ENCODE measurements around the gene UQCRHL. TPM values are rescaled to one million over a fixed set of nuclear protein-coding genes. Genes with fewer than 3 reads are reported as not detected.
"Not testable (repeated sequence)": the region's sequence is repeated elsewhere in the genome, so short reads cannot be mapped to it uniquely, and the experiment has no call there.

The UQCRHL gene
- total RNA-seq, 1 experiment from 2014 or later: 2.6 TPM

DNA sequence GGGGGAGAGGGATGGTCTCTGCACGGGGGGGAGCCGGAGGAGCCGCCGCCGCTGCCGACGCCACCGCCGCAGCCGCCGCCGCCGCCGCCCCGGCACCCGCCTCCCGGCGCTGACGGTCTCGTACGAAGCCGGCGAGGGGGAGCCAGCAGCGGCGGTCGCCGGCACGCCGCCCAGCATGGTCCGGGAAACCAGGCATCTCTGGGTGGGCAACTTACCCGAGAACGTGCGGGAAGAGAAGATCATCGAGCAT, 40.4 kb upstream of the UQCRHL start:
- POLR2A ChIA-PET: interaction anchor here (1.2 kb wide), 1 partner anchor 14 kb away, joined by 9 read pairs; no protein-coding TSS in a partner anchor
- in situ Hi-C loops (cut with HindIII; ENCODE audit: low pct_unique_long_range_greater_than_20kb, low sequenced_read_pairs): no loop called here
- peaks cover 37% of the 10 kb centered on the region for H3K4me1 ChIP-seq (ENCODE audit: control insufficient read depth, insufficient read depth, low read length)
- CTCF ChIA-PET: interaction anchor here (0.6 kb wide), 1 partner anchor 66 kb away, joined by 4 read pairs; no protein-coding TSS in a partner anchor
- intact Hi-C loops (cut with micrococcal nuclease; ENCODE audit: unreplicated experiment): no loop called here
- no TSS peak for BruUV-seq (replicated peaks)
- DNase-seq (ENCODE audit: low read depth, low spot score): no peak
- peaks cover 4% of the 10 kb centered on the region; the same call in 1 of the 2 replicates for H3K36me3 ChIP-seq (ENCODE audit: control insufficient read depth, insufficient read depth, low read length)
- no peaks in the 10 kb centered on the region for H3K9me3 ChIP-seq (ENCODE audit: control insufficient read depth, insufficient read depth, low read depth, low read length)
- H3K27me3 ChIP-seq (ENCODE audit: control insufficient read depth, insufficient read depth, low read length): no peaks in the 10 kb centered on the region
- peak overlapping the region; percentile 98 for H3K4me3 ChIP-seq (ENCODE audit: low read depth in 2 of 2, low read length in 2 of 2)
- H3K27ac ChIP-seq (ENCODE audit: low read length): peak overlapping the region; percentile 60; the same call in 1 of the 2 replicates
- TF ChIP-seq TCF7L2 (IDR thresholded peaks at IDR 0.05; ENCODE audit: low read depth, low read length) (no peak), SIN3A (IDR thresholded peaks at IDR 0.05; ENCODE audit: borderline replicate concordance, insufficient read depth, low read depth, low read length) (no peak), REST (IDR thresholded peaks at IDR 0.05; ENCODE audit: insufficient read depth in 1 of 2, low read depth in 2 of 2, low read length in 1 of 2) (no peak), POLR2AphosphoS5 (IDR thresholded peaks at IDR 0.05; ENCODE audit: low read depth, low read length) (no peak)
- TF ChIP-seq, protein P1, sequence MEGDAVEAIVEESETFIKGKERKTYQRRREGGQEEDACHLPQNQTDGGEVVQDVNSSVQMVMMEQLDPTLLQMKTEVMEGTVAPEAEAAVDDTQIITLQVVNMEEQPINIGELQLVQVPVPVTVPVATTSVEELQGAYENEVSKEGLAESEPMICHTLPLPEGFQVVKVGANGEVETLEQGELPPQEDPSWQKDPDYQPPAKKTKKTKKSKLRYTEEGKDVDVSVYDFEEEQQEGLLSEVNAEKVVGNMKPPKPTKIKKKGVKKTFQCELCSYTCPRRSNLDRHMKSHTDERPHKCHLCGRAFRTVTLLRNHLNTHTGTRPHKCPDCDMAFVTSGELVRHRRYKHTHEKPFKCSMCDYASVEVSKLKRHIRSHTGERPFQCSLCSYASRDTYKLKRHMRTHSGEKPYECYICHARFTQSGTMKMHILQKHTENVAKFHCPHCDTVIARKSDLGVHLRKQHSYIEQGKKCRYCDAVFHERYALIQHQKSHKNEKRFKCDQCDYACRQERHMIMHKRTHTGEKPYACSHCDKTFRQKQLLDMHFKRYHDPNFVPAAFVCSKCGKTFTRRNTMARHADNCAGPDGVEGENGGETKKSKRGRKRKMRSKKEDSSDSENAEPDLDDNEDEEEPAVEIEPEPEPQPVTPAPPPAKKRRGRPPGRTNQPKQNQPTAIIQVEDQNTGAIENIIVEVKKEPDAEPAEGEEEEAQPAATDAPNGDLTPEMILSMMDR (IDR thresholded peaks at IDR 0.05): no peak
- ATAC-seq: no peak

DNA sequence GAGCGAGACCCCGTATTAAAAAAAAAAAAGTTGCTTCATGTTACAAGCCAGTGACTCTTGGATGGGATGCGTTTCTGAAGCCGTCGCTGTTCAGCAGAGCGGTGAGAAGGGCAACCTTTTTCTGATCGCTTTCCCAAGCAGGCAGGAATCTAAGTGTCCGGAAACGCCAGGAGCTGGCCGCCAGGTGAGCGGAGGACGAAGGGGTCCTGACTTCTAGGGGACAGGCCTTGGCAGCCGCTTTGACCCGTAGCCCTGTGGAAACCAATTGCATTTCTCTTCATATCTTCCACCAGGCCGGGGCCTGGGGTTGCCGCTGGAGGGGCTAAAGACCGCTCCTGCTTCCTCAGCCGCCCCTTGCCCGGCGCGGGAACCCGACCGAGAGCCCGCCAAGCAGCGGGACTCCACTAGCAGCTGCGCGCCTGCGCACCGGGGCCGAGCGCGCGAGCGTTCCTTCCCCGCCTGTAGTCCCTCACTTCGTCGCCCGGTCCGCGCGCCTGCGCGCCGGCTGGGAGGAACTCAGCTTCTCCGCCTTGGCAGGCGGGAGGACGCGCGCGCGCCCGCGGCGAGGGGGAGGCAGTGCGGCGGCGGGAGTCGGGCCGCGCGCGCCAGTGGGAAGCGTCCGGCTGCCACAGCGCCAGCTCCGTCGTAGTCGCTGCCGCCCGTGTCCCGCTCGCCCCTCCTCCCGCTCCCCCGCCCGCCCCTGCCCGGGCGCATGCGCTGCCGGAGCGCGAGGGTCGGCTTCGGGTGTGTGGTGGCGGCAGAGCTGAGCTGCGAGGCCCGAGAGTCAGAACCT, 39.8 kb upstream of the UQCRHL start, which contains the start of gene SPEN:
TSS of gene SPEN (plus strand) at position 608 of the 793 bp plus-strand sequence. CDS start 361 bp downstream, outside the sequence.
- Histone ChIP-seq H3K4me3 (ENCODE audit: low read depth in 2 of 2, low read length in 2 of 2) (peak within 1 kb of the TSS; percentile 98), H3K4me1 (ENCODE audit: control insufficient read depth, insufficient read depth, low read length) (peaks cover 32% of the 10 kb centered on the region), H3K36me3 (ENCODE audit: control insufficient read depth, insufficient read depth, low read length) (peaks cover 4% of the 10 kb centered on the region; the same call in 1 of the 2 replicates), H3K27ac (ENCODE audit: low read length) (peak within 1 kb of the TSS; percentile 99), H3K9me3 (ENCODE audit: control insufficient read depth, insufficient read depth, low read depth, low read length) (no peaks in the 10 kb centered on the region), H3K27me3 (ENCODE audit: control insufficient read depth, insufficient read depth, low read length) (no peaks in the 10 kb centered on the region)
- CTCF ChIA-PET: interaction anchor here (0.6 kb wide), 2 partner anchors 55 to 65 kb away, joined by 4 read pairs; no protein-coding TSS in a partner anchor
- ATAC-seq (peak; percentile 87), DNase-seq (ENCODE audit: low read depth, low spot score) (peak; percentile 76)
- no TSS peak for BruUV-seq (replicated peaks)
- in situ Hi-C loops (cut with HindIII; ENCODE audit: low pct_unique_long_range_greater_than_20kb, low sequenced_read_pairs): no loop called here
- TF ChIP-seq, protein P1 (IDR thresholded peaks at IDR 0.05): no peak
- TF ChIP-seq REST (IDR thresholded peaks at IDR 0.05; ENCODE audit: insufficient read depth in 1 of 2, low read depth in 2 of 2, low read length in 1 of 2) (0 out of 4 replicates have a peak, but pooled peaks of 1 of the 2 experiments have one; percentile 44), POLR2AphosphoS5 (IDR thresholded peaks at IDR 0.05; ENCODE audit: low read depth, low read length) (peak; percentile 84)
- POLR2A ChIA-PET: interaction anchor here (0.5 to 1.2 kb wide), 9 partner anchors 8 to 642 kb away, joined by 3 to 12 read pairs (median 5); no protein-coding TSS in a partner anchor
- intact Hi-C loops (cut with micrococcal nuclease; ENCODE audit: unreplicated experiment): no loop called here

DNA sequence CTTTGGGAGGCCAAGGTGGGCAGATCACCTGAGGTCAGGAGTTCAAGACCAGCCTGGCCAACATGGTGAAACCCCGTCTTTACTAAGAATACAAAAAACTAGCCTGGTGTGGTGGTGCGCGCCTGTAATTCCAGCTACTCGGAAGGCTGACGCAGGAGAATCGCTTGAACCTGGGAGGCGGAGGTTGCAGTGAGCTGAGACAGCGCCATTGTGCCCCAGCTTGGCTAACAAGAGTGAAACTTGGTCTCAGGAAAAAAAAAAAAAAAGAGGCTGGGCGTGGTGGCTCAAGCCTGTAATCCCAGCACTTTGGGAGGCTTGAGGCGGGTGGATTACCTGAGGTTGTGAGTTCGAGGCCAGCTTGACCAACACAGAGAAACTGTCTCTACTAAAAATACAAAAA, 38.6 kb upstream of the UQCRHL start:
- Histone ChIP-seq H3K4me1 (ENCODE audit: control insufficient read depth, insufficient read depth, low read length) (peaks cover 20% of the 10 kb centered on the region), H3K27ac (ENCODE audit: low read length) (peak overlapping the region; percentile 90), H3K4me3 (ENCODE audit: low read depth in 2 of 2, low read length in 2 of 2) (peak overlapping the region in 1 of 2 experiments; percentile 64; a peak in 1 of 4 replicates)
- POLR2A ChIA-PET; H3K36me3 ChIP-seq (ENCODE audit: control insufficient read depth, insufficient read depth, low read length); intact Hi-C loops (cut with micrococcal nuclease; ENCODE audit: unreplicated experiment); H3K9me3 ChIP-seq (ENCODE audit: control insufficient read depth, insufficient read depth, low read depth, low read length); DNase-seq (ENCODE audit: low read depth, low spot score); in situ Hi-C loops (cut with HindIII; ENCODE audit: low pct_unique_long_range_greater_than_20kb, low sequenced_read_pairs); ATAC-seq; H3K27me3 ChIP-seq (ENCODE audit: control insufficient read depth, insufficient read depth, low read length); BruUV-seq (replicated peaks): not testable (repeated sequence)
- CTCF ChIA-PET: interaction anchor here (0.7 kb wide), 1 partner anchor 33 kb away, joined by 6 read pairs; no protein-coding TSS in a partner anchor

Data from Panc1 (cell line).